GM23338 (cell line): Measurements from ENCODE around the gene RNGTT. TPM values are rescaled to one million over a fixed set of nuclear protein-coding genes. Genes with fewer than 3 reads are reported as not detected.
A peak's percentile ranks its signal among the peaks of the same experiment; 100 is the strongest.

Source experiments
- ATAC-seq: fragments of 200-7000 bp; cut with Tn5 transposase; 3 replicates; pipeline ENCODE4 v1.9.1; 2020
- DNase-seq: peaks from one replicate; pipeline ENCODE4 v3.0.0-alpha.2; 2015; ENCODE audit warnings: low spot score
- H2AFZ ChIP-seq: fragments of 200-600 bp; sonication (generic); 2 replicates; pipeline ENCODE4 v1.8.0; 2016; ENCODE audit warnings: antibody characterized with exemption, mild to moderate bottlenecking, moderate library complexity
- H3F3A ChIP-seq: fragments of 200-600 bp; sonication (generic); replicated peaks from 2 replicates; pipeline ENCODE4 v1.8.0; 2017; ENCODE audit warnings: antibody characterized with exemption, mixed run types, low read depth
- H3K27ac ChIP-seq: fragments of 200-600 bp; sonication (generic); 2 replicates; pipeline ENCODE4 v1.6.1; 2016; ENCODE audit warnings: low read depth
- H3K27me3 ChIP-seq: fragments of 200-600 bp; sonication (generic); 2 replicates; pipeline ENCODE4 v1.8.0; 2016; ENCODE audit warnings: mild to moderate bottlenecking, mixed run types, moderate library complexity; ENCODE audit not compliant: insufficient read depth
- H3K36me3 ChIP-seq: fragments of 200-600 bp; sonication (generic); 2 replicates; pipeline ENCODE4 v1.8.0; 2016; ENCODE audit warnings: mild to moderate bottlenecking; ENCODE audit not compliant: insufficient read depth
- H3K4me1 ChIP-seq: fragments of 200-600 bp; sonication (generic); 2 replicates; pipeline ENCODE4 v1.8.0; 2016; ENCODE audit warnings: mild to moderate bottlenecking, moderate library complexity; ENCODE audit not compliant: insufficient read depth
- H3K4me2 ChIP-seq: fragments of 200-600 bp; sonication (generic); 2 replicates; pipeline ENCODE4 v1.7.1; 2017; ENCODE audit warnings: mixed run types
- H3K4me3 ChIP-seq: fragments of 200-600 bp; sonication (generic); 2 replicates; pipeline ENCODE4 v1.6.1; 2016; ENCODE audit warnings: mixed run types
- H3K79me2 ChIP-seq: fragments of 200-600 bp; sonication (generic); replicated peaks from 2 replicates; pipeline ENCODE4 v1.8.0; 2017; ENCODE audit warnings: mild to moderate bottlenecking; ENCODE audit not compliant: insufficient read depth
- H3K9me2 ChIP-seq: fragments of 200-600 bp; sonication (generic); 2 replicates; pipeline ENCODE4 v1.8.0; 2017; ENCODE audit not compliant: insufficient read depth
- H4K20me1 ChIP-seq: fragments of 200-600 bp; sonication (generic); replicated peaks from 2 replicates; pipeline ENCODE4 v1.8.0; 2017; ENCODE audit warnings: mild to moderate bottlenecking; ENCODE audit not compliant: insufficient read depth
- H3K27ac Mint-ChIP-seq: 2 replicates; pipeline ENCODE4 v1.8.0; 2020; ENCODE audit warnings: inconsistent platforms, mild to moderate bottlenecking, moderate library complexity, mixed read lengths
- H3K27me3 Mint-ChIP-seq: 3 replicates; pipeline ENCODE4 v1.8.0; 2022; ENCODE audit warnings: low read depth, mild to moderate bottlenecking, moderate library complexity, mixed read lengths, inconsistent platforms; ENCODE audit not compliant: insufficient read depth, poor library complexity
- H3K36me3 Mint-ChIP-seq: 3 replicates; pipeline ENCODE4 v1.8.0; 2021; ENCODE audit warnings: low read depth, mild to moderate bottlenecking, inconsistent platforms, moderate library complexity, mixed read lengths
- H3K4me1 Mint-ChIP-seq: 3 replicates; pipeline ENCODE4 v1.8.0; 2020; ENCODE audit warnings: mild to moderate bottlenecking, inconsistent platforms, mixed read lengths
- H3K4me3 Mint-ChIP-seq: 3 replicates; pipeline ENCODE4 v1.8.0; 2021; ENCODE audit warnings: moderate library complexity, mild to moderate bottlenecking, inconsistent platforms, mixed read lengths
- H3K9me3 Mint-ChIP-seq: 3 replicates; pipeline ENCODE4 v1.8.0; 2020; ENCODE audit warnings: moderate library complexity, mild to moderate bottlenecking, inconsistent platforms, mixed read lengths
- CREB1 ChIP-seq: fragments of 250-450 bp; sonication (Bioruptor Pico); IDR thresholded peaks from 2 replicates; pipeline ENCODE4 v1.5.0; 2020; ENCODE audit warnings: low read depth, mild to moderate bottlenecking, moderate library complexity
- EZH2 ChIP-seq: fragments of 200-600 bp; sonication (generic); IDR thresholded peaks from one replicate; pipeline ENCODE4 v1.8.0; 2017; ENCODE audit warnings: antibody characterized with exemption, mild to moderate bottlenecking, low read depth; ENCODE audit not compliant: unreplicated experiment
- EZH2phosphoT487 ChIP-seq: fragments of 200-600 bp; sonication (generic); IDR thresholded peaks from one replicate; pipeline ENCODE4 v1.8.1; 2018; ENCODE audit warnings: antibody characterized with exemption; ENCODE audit not compliant: unreplicated experiment
- NANOG ChIP-seq: IDR thresholded peaks from 2 replicates; pipeline ENCODE4 v1.6.1; 2016; ENCODE audit warnings: antibody characterized with exemption, borderline replicate concordance
- POLR2AphosphoS5 ChIP-seq: IDR thresholded peaks from 2 replicates; pipeline ENCODE4 v1.6.1; 2016; ENCODE audit warnings: antibody characterized with exemption, low read depth
- STAT1 ChIP-seq: IDR thresholded peaks from one replicate; pipeline ENCODE4 v1.6.1; 2016; ENCODE audit warnings: antibody characterized with exemption; ENCODE audit not compliant: unreplicated experiment
- ZNF114 ChIP-seq: fragments of 250-450 bp; sonication (Bioruptor Pico); IDR thresholded peaks from 2 replicates; pipeline ENCODE4 v1.5.0; 2020; ENCODE audit warnings: mild to moderate bottlenecking, moderate library complexity
- ZNF331 ChIP-seq: fragments of 250-450 bp; sonication (Bioruptor Pico); IDR thresholded peaks from 2 replicates; pipeline ENCODE4 v1.5.0; 2020; ENCODE audit warnings: low read depth, mild to moderate bottlenecking, moderate library complexity
- polyA plus RNA-seq: library from polyadenylated mRNA; unstranded; fragments of >200 nt; fragmentation: Nextera tagmentation; extraction: Ambion mirVana; gene quantifications from 2 replicates; pipeline ENCODE4 v1.2.1, GENCODE V29; 2016
- total RNA-seq: library from RNA; depleted of rRNA; stranded (reverse); fragments of >200 nt; shearing (Covaris generic); gene quantifications from 2 replicates; pipeline ENCODE4 v1.2.3, GENCODE V29; 2014
- TF ChIP-seq, protein P1 (sequence below): fragments of 250-450 bp; sonication (Bioruptor Pico); IDR thresholded peaks from 2 replicates; pipeline ENCODE4 v1.5.0; 2020; ENCODE audit warnings: mild to moderate bottlenecking, moderate library complexity
- TF ChIP-seq, protein P2 (sequence below): IDR thresholded peaks from 2 replicates; pipeline ENCODE4 v1.6.1; 2016; ENCODE audit warnings: antibody characterized with exemption
- TF ChIP-seq, protein P3 (sequence below), 2 experiments: fragments of 200-600 bp in 1 of 2; sonication (generic) in 1 of 2; conservative IDR thresholded peaks; 2 replicates each; pipeline versions ENCODE4 v1.5.1 to v1.6.1; 2016 to 2017; ENCODE audit warnings: antibody characterized with exemption in 2 of 2, low read depth in 2 of 2, mild to moderate bottlenecking in 2 of 2, moderate library complexity in 1 of 2

RNGTT gene
- total and polyA plus RNA-seq, 2 experiments from 2014 or later: 11.2 to 29.2 TPM

DNA sequence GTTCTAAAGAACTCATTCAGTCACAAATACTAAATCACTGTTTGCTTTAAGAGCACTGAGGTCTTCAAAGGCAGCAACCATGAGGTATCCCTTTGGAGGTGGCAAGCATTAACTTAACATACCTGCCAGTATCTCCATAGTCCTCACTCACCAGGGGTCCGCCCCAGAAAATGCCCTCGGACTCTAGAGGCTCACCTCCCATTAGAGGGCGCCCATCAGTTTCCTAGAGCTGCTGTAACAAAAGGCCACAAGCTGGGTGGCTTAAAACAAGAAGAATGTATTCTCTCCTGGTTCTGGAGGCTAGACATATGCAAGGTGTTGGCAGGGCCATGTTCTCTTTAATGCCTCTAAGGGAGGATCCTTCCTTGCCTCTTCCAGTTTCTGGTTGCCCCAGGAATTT, 12.0 kb upstream of the RNGTT start (continued):
- TF ChIP-seq, protein P1, sequence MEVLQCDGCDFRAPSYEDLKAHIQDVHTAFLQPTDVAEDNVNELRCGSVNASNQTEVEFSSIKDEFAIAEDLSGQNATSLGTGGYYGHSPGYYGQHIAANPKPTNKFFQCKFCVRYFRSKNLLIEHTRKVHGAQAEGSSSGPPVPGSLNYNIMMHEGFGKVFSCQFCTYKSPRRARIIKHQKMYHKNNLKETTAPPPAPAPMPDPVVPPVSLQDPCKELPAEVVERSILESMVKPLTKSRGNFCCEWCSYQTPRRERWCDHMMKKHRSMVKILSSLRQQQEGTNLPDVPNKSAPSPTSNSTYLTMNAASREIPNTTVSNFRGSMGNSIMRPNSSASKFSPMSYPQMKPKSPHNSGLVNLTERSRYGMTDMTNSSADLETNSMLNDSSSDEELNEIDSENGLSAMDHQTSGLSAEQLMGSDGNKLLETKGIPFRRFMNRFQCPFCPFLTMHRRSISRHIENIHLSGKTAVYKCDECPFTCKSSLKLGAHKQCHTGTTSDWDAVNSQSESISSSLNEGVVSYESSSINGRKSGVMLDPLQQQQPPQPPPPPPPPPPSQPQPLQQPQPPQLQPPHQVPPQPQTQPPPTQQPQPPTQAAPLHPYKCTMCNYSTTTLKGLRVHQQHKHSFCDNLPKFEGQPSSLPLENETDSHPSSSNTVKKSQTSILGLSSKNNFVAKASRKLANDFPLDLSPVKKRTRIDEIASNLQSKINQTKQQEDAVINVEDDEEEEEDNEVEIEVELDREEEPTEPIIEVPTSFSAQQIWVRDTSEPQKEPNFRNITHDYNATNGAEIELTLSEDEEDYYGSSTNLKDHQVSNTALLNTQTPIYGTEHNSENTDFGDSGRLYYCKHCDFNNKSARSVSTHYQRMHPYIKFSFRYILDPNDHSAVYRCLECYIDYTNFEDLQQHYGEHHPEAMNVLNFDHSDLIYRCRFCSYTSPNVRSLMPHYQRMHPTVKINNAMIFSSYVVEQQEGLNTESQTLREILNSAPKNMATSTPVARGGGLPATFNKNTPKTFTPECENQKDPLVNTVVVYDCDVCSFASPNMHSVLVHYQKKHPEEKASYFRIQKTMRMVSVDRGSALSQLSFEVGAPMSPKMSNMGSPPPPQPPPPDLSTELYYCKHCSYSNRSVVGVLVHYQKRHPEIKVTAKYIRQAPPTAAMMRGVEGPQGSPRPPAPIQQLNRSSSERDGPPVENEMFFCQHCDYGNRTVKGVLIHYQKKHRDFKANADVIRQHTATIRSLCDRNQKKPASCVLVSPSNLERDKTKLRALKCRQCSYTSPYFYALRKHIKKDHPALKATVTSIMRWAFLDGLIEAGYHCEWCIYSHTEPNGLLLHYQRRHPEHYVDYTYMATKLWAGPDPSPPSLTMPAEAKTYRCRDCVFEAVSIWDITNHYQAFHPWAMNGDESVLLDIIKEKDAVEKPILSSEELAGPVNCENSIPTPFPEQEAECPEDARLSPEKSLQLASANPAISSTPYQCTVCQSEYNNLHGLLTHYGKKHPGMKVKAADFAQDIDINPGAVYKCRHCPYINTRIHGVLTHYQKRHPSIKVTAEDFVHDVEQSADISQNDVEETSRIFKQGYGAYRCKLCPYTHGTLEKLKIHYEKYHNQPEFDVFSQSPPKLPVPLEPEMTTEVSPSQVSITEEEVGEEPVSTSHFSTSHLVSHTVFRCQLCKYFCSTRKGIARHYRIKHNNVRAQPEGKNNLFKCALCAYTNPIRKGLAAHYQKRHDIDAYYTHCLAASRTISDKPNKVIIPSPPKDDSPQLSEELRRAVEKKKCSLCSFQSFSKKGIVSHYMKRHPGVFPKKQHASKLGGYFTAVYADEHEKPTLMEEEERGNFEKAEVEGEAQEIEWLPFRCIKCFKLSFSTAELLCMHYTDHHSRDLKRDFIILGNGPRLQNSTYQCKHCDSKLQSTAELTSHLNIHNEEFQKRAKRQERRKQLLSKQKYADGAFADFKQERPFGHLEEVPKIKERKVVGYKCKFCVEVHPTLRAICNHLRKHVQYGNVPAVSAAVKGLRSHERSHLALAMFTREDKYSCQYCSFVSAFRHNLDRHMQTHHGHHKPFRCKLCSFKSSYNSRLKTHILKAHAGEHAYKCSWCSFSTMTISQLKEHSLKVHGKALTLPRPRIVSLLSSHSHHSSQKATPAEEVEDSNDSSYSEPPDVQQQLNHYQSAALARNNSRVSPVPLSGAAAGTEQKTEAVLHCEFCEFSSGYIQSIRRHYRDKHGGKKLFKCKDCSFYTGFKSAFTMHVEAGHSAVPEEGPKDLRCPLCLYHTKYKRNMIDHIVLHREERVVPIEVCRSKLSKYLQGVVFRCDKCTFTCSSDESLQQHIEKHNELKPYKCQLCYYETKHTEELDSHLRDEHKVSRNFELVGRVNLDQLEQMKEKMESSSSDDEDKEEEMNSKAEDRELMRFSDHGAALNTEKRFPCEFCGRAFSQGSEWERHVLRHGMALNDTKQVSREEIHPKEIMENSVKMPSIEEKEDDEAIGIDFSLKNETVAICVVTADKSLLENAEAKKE (CRISPR knock-in tag): no peak
- TF ChIP-seq STAT1: no peak

DNA sequence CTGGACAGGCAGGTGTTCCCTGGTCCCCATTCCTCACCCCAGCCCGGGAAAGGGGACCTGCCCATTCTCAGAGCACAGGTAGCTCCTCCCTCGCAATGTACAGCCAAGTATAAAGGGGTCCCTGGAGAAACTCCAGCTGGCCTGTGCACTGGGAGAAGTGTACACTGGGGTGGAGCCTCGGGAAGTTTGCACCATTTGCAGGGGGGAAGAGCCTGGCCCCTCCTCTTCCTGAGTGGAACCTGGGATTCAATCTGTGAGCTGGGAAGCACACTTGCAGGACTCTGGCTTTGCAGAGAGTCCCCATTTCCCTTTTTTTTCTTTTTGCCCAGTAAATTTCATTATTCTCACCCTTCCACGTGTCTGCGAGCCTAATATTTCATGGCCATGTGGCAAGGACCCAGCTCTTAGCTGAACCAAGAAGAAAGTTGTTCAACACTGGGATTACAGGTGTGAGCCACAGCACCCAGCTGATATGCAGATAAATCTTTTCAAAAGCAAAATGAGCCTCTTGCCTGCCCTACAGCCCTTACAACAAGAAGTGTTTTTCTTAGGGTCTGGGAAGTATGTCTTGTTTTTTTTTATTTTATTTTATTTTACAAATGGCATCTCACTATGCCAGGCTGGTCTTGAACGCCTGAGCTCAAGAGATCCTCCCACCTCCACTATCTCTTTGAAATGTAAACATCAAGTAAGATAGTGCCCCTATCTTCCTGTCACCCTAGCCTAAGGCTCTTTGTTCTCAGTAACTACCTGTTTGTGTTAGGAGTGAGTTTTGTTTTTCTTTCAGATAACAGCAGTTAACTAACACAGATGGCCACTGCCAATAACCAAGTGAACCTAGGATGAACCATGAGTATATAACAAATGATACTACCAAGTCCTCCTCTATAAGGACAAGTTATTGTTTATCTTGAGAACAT, 9.3 kb upstream of the RNGTT start:
- peaks cover 23% of the 10 kb centered on the region for H3K4me1 Mint-ChIP-seq
- H3K4me3 Mint-ChIP-seq: 0 out of 3 replicates have a peak overlapping the region, but pooled peaks have one; percentile 22
- no peak overlapping the region for H3K27ac ChIP-seq
- DNase-seq (peak; percentile 63), ATAC-seq (peak; percentile 89)
- peaks cover 13% of the 10 kb centered on the region; the same call in 1 of the 2 replicates for H3K4me1 ChIP-seq
- peaks cover 89% of the 10 kb centered on the region for H3K27me3 ChIP-seq
- H3K36me3 ChIP-seq: peaks cover 3% of the 10 kb centered on the region; the same call in 1 of the 2 replicates
- H3K79me2 ChIP-seq: no peaks in the 10 kb centered on the region
- peaks cover 18% of the 10 kb centered on the region for H3K9me3 Mint-ChIP-seq
- peak overlapping the region; percentile 41; the same call in 1 of the 2 replicates for H3K4me2 ChIP-seq
- H3K4me3 ChIP-seq: no peak overlapping the region
- H2AFZ ChIP-seq: no peak overlapping the region
- H3K27me3 Mint-ChIP-seq: peaks cover 85% of the 10 kb centered on the region
- TF ChIP-seq CREB1 (CRISPR knock-in tag): no peak
- TF ChIP-seq ZNF331 (CRISPR knock-in tag): no peak
- no peak for TF ChIP-seq EZH2
- TF ChIP-seq, protein P2, sequence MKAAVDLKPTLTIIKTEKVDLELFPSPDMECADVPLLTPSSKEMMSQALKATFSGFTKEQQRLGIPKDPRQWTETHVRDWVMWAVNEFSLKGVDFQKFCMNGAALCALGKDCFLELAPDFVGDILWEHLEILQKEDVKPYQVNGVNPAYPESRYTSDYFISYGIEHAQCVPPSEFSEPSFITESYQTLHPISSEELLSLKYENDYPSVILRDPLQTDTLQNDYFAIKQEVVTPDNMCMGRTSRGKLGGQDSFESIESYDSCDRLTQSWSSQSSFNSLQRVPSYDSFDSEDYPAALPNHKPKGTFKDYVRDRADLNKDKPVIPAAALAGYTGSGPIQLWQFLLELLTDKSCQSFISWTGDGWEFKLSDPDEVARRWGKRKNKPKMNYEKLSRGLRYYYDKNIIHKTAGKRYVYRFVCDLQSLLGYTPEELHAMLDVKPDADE: no peak
- peak; percentile 67; the same call in 1 of the 2 replicates for TF ChIP-seq NANOG
- TF ChIP-seq, protein P3, sequence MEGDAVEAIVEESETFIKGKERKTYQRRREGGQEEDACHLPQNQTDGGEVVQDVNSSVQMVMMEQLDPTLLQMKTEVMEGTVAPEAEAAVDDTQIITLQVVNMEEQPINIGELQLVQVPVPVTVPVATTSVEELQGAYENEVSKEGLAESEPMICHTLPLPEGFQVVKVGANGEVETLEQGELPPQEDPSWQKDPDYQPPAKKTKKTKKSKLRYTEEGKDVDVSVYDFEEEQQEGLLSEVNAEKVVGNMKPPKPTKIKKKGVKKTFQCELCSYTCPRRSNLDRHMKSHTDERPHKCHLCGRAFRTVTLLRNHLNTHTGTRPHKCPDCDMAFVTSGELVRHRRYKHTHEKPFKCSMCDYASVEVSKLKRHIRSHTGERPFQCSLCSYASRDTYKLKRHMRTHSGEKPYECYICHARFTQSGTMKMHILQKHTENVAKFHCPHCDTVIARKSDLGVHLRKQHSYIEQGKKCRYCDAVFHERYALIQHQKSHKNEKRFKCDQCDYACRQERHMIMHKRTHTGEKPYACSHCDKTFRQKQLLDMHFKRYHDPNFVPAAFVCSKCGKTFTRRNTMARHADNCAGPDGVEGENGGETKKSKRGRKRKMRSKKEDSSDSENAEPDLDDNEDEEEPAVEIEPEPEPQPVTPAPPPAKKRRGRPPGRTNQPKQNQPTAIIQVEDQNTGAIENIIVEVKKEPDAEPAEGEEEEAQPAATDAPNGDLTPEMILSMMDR (conservative IDR thresholded peaks at IDR 0.05; ENCODE audit: low read depth in 2 of 2): no peak
- peak; percentile 49; the same call in 1 of the 2 replicates for TF ChIP-seq POLR2AphosphoS5
- TF ChIP-seq EZH2phosphoT487: no peak
- no peak for TF ChIP-seq ZNF114
- no peaks in the 10 kb centered on the region for H3F3A ChIP-seq
- H4K20me1 ChIP-seq: peaks cover 8% of the 10 kb centered on the region; the same call in 1 of the 2 replicates
- no peak overlapping the region for H3K27ac Mint-ChIP-seq
- peaks cover 10% of the 10 kb centered on the region for H3K36me3 Mint-ChIP-seq
- no peaks in the 10 kb centered on the region for H3K9me2 ChIP-seq
